SIG-M5 (cell line): Measurements from ENCODE around the gene PKP3.
"Not testable (repeated sequence)": the region's sequence is repeated elsewhere in the genome, so short reads cannot be mapped to it uniquely, and the experiment has no call there.

Source experiments
- DNase-seq: peaks from one replicate; lab custom pipeline; 2025; lab: John Stamatoyannopoulos, UW

Gene PKP3

DNA sequence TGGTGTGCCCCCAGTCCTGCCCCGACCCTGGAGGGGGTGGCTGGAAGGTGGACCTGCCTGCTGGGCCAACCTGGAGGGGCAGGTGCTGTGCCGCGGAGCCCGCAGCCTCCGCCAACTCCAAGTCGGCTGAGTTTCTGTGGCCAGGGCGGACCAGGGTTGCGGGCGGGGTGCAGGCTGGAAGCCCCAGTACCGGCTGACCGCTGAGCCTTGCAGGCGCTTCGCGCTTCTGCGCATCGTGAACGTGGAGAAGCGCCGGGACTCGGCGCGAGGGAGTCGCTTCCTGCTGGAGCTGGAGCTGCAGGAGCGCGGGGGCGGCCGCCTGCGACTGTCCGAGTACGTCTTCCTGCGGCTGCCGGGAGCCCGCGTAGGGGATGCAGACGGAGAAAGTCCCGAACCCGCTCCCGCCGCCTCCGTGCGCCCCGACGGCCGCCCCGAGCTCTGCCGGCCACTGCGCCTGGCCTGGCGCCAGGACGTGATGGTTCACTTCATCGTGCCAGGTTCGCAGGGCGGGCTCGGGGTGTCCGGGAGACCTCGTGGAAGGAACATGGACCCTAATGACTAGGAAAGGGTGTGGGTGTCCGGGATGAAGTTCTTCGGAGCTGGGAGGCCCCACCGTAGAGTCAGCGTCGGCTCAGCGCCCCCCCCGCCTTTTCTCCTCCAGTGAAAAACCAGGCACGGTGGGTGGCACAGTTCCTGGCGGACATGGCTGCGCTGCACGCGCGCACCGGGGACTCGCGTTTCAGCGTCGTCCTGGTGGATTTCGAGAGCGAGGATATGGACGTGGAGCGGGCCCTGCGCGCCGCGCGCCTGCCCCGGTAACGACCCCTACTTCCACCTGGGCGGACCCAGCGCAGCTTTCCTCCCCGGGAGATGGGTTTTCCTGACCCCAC, 14.6 kb upstream of the PKP3 start:
- DNase-seq = no peak

GRCh38 chr11:380095-380480, 13.9 kb upstream of the PKP3 start:
- DNase-seq = no peak

GRCh38 chr11:380491-380890, 13.5 kb upstream of the PKP3 start:
- DNase-seq = no peak

DNA sequence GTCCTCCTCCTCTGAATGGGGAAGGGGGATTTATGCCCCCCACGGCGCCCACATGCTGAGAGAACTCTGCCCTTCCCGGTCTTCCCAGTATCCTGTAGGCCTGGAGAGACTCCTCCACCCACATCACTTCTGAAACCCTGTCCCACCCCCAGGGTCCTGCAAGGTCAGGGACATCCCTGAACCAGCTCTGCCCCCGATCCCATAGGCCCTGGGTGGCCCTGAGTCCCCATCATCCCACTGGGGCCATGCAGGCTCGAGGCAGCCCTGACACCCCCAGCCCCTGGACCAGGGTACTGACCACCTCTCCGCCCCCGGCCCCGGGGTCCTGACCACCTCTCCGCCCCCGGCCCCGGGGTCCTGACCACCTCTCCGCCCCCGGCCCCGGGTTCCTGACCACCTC, 13.0 kb upstream of the PKP3 start:
- DNase-seq = no peak

DNA sequence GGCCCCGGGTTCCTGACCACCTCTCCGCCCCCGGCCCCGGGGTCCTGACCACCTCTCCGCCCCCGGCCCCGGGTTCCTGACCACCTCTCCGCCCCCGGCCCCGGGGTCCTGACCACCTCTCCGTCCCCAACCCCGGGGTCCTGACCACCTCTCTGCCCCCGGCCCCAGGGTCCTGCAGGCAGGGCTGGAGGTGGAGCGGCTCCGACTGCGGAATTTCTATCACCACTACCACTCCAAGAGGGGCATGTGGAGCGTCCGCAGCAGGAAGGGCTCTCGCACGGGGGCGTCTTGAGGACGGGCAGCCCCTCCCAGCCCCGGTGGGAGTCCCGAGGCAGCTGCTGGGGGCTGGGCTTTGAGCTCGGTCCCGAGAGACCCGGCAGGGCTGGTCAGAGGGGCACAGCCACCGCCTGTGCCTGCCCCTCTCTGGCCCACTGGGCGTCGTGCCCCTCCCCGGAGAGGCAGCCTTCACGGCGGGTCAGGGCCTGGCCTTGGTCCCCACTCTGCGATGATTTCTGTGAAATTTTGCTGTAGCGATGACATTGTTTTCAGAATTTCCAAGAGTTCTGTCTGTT, 12.4 kb upstream of the PKP3 start:
- DNase-seq = no peak

DNA sequence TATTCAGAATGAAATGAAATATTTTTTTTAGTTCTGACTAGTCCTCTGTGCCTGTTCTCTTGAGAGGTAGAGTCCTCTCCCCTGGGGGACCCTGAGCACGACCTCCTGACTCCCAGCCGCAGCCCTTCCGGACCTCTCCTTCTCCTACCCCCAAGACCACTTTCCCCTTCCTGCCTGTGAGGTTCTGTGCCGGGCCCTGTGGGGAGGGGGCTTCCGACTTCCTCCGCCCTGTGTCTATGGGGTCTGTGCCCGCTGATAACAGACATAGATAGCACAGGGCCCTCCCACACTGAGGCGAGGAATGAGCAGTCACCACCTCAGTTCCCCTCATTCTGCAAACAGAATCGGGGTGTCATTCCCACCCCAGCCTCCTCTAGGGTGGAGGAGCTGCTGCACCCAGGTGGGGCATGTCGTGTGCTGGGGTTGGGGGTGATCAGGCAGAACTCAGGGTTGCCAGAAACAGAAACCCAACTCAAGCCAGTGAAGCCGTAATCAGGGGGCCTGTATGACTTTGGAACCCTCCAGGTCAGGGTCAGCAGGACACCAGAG, 11.9 kb upstream of the PKP3 start:
- DNase-seq = no peak

GRCh38 chr11:383431-383830, 10.6 kb upstream of the PKP3 start:
- no peak for DNase-seq

DNA sequence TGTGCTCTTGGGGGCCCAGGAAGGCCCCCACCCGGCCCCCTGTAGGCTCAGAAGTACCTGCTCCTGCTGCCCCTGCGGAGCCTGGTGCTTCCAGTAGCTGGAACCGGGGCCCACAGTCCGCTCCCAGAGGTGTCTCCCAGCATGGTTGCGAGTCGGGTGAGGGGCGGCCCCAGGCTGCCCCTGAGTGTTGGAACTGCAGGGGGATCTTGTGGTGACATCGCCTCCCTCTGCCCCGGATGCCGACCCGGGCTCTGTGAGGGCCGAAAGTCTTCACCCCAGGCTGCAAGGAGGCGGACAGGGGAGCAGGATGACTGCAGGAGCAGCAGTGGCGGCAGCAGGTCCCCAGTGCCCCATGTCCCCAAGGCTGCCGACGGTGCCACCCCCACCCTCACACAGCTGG, 9.5 kb upstream of the PKP3 start:
- DNase-seq = no peak

DNA sequence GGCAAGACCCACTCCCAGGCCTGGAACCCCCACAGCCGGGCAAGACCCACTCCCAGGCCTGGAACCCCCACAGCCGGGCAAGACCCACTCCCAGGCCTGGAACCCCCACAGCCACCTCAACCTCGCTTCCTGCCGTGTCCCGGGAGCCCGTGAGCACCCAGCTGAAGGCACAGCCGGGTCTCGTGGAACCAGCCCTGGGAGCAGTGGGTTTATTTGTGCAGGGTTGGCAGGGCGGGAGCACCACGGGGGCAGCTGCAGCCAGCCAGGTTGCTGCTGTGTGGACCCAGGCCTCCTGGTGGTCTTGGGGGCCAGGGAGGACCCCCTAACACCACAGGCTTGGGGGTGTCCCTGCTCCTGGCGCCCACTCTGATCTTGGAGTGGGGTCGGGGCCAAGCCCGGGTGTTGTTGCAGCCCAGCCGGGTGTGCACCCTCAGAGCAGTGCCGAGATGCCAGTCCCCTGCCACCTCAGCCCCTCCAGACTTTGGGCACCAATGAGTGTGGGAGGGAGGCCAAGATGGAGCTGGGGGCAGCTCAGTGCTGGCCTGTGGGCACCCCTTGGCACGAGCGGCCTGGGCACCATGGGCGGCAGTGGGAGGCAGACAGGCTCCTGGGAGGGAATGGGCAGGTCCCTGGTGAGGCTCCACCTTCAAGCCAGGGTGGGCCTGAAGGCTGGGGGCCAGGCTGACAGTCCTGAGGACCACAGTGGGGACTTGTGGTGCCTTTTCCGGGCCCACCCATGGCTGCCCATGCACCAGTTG, 8.2 kb upstream of the PKP3 start:
- DNase-seq = no peak

DNA sequence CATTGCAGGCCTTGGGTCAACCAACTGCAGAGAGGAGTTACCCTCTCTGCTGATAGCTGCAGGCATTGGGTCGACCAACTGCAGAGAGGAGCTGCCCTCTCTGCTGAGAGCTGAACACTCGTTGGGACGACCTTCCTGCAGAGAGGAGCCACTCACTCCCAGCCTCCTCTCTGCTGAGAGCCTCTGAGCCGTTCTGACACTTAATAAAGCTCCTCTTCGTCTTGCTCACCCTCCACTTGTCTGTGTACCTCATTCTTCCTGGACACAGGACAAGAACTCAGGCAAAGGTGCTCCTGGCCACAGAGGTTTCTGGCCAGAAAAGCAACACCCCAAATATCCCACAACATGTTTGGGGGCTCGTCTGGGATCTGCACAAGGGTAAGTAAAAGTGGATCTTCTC, 7.5 kb upstream of the PKP3 start:
- no peak for DNase-seq

DNA sequence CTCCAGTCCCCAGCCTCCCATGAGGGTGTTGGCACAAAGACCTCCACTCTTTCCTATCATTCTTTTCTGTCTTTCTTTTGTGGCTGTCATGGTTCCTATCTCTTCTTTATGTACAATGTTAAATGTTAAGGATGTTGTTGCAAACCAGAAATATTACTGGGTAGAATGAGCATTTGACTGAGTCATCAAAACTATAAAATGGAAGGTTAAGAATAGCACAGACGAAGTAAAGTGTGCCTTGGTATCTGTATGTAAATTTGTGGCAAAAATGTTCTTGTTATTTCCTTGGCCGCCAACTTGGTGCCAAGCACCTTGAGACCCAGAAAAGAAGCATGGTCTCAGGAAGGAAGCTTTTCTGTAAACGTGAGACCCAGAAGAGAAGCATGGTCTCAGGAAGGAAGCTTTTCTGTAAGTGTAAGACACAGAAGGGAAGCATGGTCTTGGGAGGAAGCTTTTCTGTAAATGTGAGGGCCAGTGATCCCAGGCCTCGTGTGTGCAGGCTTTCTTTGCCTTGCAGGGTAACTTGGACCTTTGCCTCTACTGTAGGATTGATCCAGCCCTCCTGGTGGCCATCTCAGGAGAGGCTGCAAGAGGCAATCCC, 6.7 kb upstream of the PKP3 start:
- DNase-seq = no peak

GRCh38 chr11:389369-389768, 4.6 kb upstream of the PKP3 start:
- DNase-seq = not testable (repeated sequence)

- no peak for DNase-seq
Observed at GRCh38 chr11:390175-390574, 3.8 kb upstream of the PKP3 start.

DNA sequence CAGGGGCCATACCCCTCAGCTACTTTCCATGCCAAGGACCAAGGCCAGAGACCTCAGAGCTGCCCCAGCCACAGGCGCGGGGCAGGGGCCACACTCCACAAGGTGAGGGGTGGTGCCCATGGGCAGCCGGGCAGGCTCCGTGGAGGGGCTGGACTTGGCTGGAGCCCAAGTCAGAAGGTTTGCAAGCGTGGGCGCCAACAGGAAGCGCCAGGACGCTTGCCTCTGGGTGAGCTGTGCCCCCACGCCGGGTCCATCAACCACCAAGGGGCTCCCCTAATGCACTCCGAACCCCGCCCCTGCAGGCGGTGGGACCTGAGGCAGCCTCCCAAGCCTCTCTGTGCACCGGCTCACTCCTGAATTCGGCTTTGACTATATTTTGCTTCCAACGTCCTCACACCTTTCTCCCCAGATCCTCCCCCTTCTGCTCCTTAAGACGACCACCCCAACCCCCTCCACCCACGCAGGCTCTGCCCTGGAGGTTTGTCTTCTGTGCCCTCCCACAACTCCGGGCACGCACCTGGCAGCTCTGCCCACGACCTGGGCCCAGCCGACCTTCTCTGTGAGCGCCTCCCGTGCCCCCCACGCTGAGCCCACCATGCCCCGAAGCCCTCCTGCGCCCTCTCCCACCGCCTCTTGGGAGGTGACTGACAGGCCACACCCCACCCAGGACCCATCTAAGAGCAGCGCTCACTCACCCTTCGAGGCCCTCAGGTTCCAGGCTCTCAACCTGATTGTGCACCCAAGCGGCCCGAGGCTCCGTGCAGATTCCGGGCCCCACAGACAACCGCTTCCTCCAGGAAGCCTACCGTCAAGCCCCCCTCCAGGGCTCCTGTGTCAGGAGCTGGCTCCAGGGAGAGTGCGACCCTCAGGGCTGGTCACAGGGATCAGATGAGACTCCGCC, 2.6 kb upstream of the PKP3 start:
- no peak for DNase-seq

GRCh38 chr11:392102-392777, 1.8 kb upstream of the PKP3 start:
- no peak for DNase-seq

DNA sequence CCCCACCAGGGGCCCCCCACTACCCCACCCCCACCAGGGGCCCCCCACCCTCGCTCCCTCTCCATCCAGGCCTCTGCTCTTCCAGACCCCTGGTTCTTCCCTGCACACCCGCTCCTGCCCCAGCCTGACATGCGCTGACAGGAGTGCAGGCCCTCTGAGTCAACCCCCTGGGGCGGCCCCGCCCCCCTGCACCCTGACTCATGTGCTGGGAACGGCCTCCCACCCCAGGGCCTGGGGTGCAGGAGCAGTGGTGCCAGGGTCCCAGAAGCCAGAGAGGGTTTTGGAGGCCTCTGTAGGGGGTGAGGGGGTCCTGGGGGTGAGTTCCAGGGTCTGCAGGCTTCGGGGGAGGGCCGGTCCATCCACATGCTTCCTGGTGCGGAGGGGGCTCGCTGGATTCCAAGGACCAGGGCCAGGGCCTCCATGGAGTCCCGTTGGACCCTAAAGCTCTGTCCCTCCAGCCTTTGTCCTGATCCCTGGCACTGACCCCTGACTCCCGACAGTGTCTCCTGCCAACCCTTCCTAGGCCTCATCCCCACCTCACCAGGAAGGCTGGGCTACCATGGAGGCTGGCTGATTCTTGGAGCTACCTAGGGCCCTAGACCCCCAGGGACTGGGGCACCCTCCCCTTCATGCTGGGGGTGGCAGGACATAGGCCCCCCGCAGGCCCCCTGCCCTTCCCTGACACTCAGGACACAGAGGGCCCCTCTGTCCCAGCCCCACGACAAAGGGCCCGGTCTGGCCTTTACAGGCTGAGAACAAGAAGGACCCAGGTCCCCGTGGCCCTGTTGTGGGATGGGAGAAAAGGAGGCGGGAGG, 583 bp upstream of the PKP3 start:
- DNase-seq = no peak

DNA sequence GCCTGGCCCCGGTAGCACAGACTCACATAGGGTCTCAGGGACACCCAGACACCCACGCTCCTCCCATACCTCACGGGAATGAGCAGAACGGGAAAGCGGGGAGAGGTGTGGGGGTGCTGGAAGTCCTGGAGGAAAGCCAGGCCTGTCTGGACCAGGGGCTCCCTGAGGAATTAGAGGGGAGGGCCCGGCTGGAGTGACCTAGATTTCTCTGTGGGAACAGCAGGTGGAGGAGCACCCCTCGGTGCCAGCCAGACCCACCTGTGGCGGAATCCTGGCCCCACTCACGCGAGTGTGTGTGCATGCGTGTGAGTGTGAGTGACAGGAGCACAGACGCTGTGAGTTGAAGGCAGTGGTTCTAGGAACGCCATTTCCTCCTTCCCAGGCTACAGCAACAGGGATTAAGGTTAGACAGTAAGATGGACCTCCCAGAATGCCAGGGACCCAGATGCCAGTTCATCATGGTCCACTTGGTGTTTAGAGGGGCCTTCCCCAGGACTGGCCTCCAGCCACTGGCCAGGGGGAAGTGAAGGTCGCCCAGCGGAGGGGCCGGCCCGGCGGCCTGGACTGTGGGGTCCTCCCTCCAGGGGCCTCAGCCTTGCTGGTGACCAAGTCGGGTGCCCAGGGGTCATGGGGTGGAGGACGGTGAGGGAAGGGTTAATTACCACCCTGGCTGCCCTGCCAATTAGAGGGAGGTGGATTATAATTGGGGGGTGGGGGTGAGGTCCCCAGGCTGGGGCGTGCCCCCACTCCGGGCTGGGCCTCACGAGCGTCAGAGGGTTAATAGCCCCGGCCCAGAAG, 1.0 kb downstream of the PKP3 start:
- no peak for DNase-seq

GRCh38 chr11:395866-396265, 1.9 kb downstream of the PKP3 start:
- DNase-seq = no peak

- DNase-seq = no peak
Observed at GRCh38 chr11:396511-396947, 2.5 kb downstream of the PKP3 start.
